ENCODE measurements around the gene SLAIN2.

SLAIN2 gene

GRCh38 chr4:48360285-48361011 lies 19.1 kb downstream of the SLAIN2 start:
- no peaks in the 10 kb centered on the region for H3K27me3 ChIP-seq (replicated peaks; ENCODE audit: control insufficient read depth, insufficient read depth, low read length)
- no peaks in the 10 kb centered on the region for H3K36me3 ChIP-seq (ENCODE audit: control insufficient read depth, insufficient read depth, low read length)
- H3K4me3 ChIP-seq (replicated peaks; ENCODE audit: low read depth, low read length) = no peak overlapping the region
- TF ChIP-seq CTCF (IDR thresholded peaks at IDR 0.05; ENCODE audit: insufficient read depth, low read length, poor library complexity, severe bottlenecking) = no peak
- no peak for DNase-seq (ENCODE audit: extremely low read depth, insufficient read length)

- TF ChIP-seq CTCF (IDR thresholded peaks at IDR 0.05; ENCODE audit: insufficient read depth, low read length, poor library complexity, severe bottlenecking) = no peak
- DNase-seq (ENCODE audit: extremely low read depth, insufficient read length) = no peak
- Histone ChIP-seq H3K36me3 (ENCODE audit: control insufficient read depth, insufficient read depth, low read length) (no peaks in the 10 kb centered on the region), H3K4me3 (replicated peaks; ENCODE audit: low read depth, low read length) (no peak overlapping the region), H3K27me3 (replicated peaks; ENCODE audit: control insufficient read depth, insufficient read depth, low read length) (no peaks in the 10 kb centered on the region)
Observed at GRCh38 chr4:48361012-48361400, 19.7 kb downstream of the SLAIN2 start.

GRCh38 chr4:48366611-48367010 lies 25.3 kb downstream of the SLAIN2 start:
- DNase-seq (ENCODE audit: extremely low read depth, insufficient read length) = no peak
- H3K27me3 ChIP-seq (replicated peaks; ENCODE audit: control insufficient read depth, insufficient read depth, low read length) = no peaks in the 10 kb centered on the region
- H3K4me3 ChIP-seq (replicated peaks; ENCODE audit: low read depth, low read length) = no peak overlapping the region
- no peak for TF ChIP-seq CTCF (IDR thresholded peaks at IDR 0.05; ENCODE audit: insufficient read depth, low read length, poor library complexity, severe bottlenecking)
- H3K36me3 ChIP-seq (ENCODE audit: control insufficient read depth, insufficient read depth, low read length) = no peaks in the 10 kb centered on the region

GRCh38 chr4:48367016-48367415 lies 25.7 kb downstream of the SLAIN2 start:
- H3K4me3 ChIP-seq (replicated peaks; ENCODE audit: low read depth, low read length) = no peak overlapping the region
- H3K27me3 ChIP-seq (replicated peaks; ENCODE audit: control insufficient read depth, insufficient read depth, low read length) = no peaks in the 10 kb centered on the region
- no peak for TF ChIP-seq CTCF (IDR thresholded peaks at IDR 0.05; ENCODE audit: insufficient read depth, low read length, poor library complexity, severe bottlenecking)
- H3K36me3 ChIP-seq (ENCODE audit: control insufficient read depth, insufficient read depth, low read length) = no peaks in the 10 kb centered on the region
- DNase-seq (ENCODE audit: extremely low read depth, insufficient read length) = no peak

GRCh38 chr4:48368389-48368788 lies 27.1 kb downstream of the SLAIN2 start:
- DNase-seq (ENCODE audit: extremely low read depth, insufficient read length) = no peak
- H3K27me3 ChIP-seq (replicated peaks; ENCODE audit: control insufficient read depth, insufficient read depth, low read length) = no peaks in the 10 kb centered on the region
- no peak overlapping the region for H3K4me3 ChIP-seq (replicated peaks; ENCODE audit: low read depth, low read length)
- H3K36me3 ChIP-seq (ENCODE audit: control insufficient read depth, insufficient read depth, low read length) = no peaks in the 10 kb centered on the region
- TF ChIP-seq CTCF (IDR thresholded peaks at IDR 0.05; ENCODE audit: insufficient read depth, low read length, poor library complexity, severe bottlenecking) = no peak

GRCh38 chr4:48369248-48369647 lies 27.9 kb downstream of the SLAIN2 start:
- no peak for DNase-seq (ENCODE audit: extremely low read depth, insufficient read length)
- H3K27me3 ChIP-seq (replicated peaks; ENCODE audit: control insufficient read depth, insufficient read depth, low read length) = no peaks in the 10 kb centered on the region
- TF ChIP-seq CTCF (IDR thresholded peaks at IDR 0.05; ENCODE audit: insufficient read depth, low read length, poor library complexity, severe bottlenecking) = no peak
- H3K4me3 ChIP-seq (replicated peaks; ENCODE audit: low read depth, low read length) = no peak overlapping the region
- no peaks in the 10 kb centered on the region; the same call in 1 of the 2 replicates for H3K36me3 ChIP-seq (ENCODE audit: control insufficient read depth, insufficient read depth, low read length)

All from GM06990 (cell line).